Uterus (tissue), 2 donors: ENCODE data around the gene LCN1.

Experiments
- POLR2A ChIP-seq, 2 donors: fragments of 450-650 bp; IDR thresholded peaks; one replicate each; pipeline ENCODE4 v1.6.1; 2016; ENCODE audit warnings: antibody characterized with exemption in 2 of 2, mild to moderate bottlenecking in 1 of 2, moderate library complexity in 1 of 2
- TF ChIP-seq, protein P1 (sequence below), 4 experiments: fragments of 200-600 bp in 2 of 4; fragments of 450-650 bp in 2 of 4; sonication (generic) in 2 of 4; IDR thresholded peaks; one replicate each; pipeline ENCODE4 v1.5.1; 2016 to 2019; ENCODE audit warnings: antibody characterized with exemption in 4 of 4, mild to moderate bottlenecking in 2 of 4, moderate library complexity in 1 of 4

DNA sequence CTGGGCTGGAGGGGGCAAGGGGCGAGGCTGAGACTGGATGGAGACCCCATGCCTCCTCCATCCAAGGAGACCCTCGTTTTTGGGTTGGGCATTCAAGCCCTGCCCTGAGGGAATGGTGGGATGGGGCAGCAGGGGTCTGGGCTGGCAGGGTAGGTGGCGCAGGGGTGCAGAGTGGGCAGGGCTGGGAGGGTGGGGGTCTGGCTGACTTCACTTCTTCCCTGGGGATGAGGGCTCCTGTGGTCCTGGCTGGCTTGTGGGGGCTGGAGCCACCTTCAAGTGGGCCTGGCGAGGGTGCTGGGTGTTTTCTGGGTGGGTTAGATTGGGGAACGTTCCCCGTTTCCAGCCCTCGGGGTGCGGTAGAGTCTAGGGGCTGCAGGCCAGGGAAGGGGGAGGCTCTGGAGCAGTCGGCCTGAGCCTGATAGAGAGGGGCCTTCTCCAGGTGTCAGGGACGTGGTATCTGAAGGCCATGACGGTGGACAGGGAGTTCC, 412 bp downstream of the LCN1 start:
- TF ChIP-seq, protein P1, sequence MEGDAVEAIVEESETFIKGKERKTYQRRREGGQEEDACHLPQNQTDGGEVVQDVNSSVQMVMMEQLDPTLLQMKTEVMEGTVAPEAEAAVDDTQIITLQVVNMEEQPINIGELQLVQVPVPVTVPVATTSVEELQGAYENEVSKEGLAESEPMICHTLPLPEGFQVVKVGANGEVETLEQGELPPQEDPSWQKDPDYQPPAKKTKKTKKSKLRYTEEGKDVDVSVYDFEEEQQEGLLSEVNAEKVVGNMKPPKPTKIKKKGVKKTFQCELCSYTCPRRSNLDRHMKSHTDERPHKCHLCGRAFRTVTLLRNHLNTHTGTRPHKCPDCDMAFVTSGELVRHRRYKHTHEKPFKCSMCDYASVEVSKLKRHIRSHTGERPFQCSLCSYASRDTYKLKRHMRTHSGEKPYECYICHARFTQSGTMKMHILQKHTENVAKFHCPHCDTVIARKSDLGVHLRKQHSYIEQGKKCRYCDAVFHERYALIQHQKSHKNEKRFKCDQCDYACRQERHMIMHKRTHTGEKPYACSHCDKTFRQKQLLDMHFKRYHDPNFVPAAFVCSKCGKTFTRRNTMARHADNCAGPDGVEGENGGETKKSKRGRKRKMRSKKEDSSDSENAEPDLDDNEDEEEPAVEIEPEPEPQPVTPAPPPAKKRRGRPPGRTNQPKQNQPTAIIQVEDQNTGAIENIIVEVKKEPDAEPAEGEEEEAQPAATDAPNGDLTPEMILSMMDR (IDR thresholded peaks at IDR 0.05): no peak
- no peak for TF ChIP-seq POLR2A (IDR thresholded peaks at IDR 0.05)
